Measurements from ENCODE around the gene REM2.

Gene REM2, protein sequence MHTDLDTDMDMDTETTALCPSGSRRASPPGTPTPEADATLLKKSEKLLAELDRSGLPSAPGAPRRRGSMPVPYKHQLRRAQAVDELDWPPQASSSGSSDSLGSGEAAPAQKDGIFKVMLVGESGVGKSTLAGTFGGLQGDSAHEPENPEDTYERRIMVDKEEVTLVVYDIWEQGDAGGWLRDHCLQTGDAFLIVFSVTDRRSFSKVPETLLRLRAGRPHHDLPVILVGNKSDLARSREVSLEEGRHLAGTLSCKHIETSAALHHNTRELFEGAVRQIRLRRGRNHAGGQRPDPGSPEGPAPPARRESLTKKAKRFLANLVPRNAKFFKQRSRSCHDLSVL

DNA sequence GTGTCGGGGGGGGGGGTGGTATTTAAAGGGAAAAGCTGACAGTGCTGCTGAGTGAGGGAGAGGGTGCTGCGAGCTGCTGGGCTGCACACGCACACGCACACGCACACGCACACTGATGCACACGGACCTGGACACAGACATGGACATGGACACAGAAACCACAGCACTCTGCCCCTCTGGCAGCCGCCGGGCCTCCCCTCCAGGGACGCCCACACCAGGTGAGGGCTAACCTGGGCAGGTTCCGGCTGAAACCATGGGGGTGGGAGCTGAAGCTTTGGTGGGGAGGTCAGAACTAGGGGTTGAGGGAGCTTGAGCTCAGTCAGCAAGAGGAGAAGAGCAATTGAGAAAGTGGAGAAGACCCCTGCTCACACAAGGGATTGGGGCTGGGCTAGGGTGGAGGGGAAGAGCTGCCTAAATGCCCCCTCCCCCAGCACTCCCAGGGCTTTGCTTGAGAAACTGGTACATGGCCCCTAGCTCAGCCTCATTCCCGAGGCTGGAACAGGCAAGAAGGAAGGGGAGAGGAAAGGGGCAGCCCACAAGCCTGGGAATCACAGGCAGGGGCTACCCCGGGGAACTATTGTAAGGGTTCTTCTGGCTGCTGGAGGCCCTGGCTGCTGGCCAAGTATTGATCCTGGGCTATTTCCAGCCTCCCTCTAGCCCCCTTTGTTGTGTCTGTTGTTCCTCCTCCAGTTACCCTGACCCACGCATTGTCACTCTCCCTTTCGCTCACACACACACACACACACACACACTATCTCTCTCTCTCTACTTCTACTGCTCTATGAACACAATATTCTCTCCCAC is at the start of gene REM2:
Gene REM2, plus strand, starts transcription at position 50 of the 804 bp plus-strand sequence. Its CDS starts 66 bp downstream, at position 116.
- DNase-seq (ENCODE audit: extremely low read depth, low read depth): no peak
- TF ChIP-seq, protein P1, sequence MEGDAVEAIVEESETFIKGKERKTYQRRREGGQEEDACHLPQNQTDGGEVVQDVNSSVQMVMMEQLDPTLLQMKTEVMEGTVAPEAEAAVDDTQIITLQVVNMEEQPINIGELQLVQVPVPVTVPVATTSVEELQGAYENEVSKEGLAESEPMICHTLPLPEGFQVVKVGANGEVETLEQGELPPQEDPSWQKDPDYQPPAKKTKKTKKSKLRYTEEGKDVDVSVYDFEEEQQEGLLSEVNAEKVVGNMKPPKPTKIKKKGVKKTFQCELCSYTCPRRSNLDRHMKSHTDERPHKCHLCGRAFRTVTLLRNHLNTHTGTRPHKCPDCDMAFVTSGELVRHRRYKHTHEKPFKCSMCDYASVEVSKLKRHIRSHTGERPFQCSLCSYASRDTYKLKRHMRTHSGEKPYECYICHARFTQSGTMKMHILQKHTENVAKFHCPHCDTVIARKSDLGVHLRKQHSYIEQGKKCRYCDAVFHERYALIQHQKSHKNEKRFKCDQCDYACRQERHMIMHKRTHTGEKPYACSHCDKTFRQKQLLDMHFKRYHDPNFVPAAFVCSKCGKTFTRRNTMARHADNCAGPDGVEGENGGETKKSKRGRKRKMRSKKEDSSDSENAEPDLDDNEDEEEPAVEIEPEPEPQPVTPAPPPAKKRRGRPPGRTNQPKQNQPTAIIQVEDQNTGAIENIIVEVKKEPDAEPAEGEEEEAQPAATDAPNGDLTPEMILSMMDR (IDR thresholded peaks at IDR 0.05; ENCODE audit: low read depth, low read length, missing control alignments): no peak
- H3K4me3 ChIP-seq (replicated peaks; ENCODE audit: low read depth, low read length): no peak within 1 kb of the TSS

GRCh38 chr14:22835505-22835904 is 47.5 kb upstream of the REM2 start:
- DNase-seq (ENCODE audit: extremely low read depth, low read depth): no peak
- TF ChIP-seq, protein P1 (IDR thresholded peaks at IDR 0.05; ENCODE audit: low read depth, low read length, missing control alignments): no peak
- no peak overlapping the region for H3K4me3 ChIP-seq (replicated peaks; ENCODE audit: low read depth, low read length)

GRCh38 chr14:22836301-22837113 is 46.5 kb upstream of the REM2 start, which contains the start of gene MMP14:
Gene MMP14, plus strand, starts transcription at chr14:22836585. Its CDS starts 233 bp downstream, at chr14:22836818.
- TF ChIP-seq, protein P1 (IDR thresholded peaks at IDR 0.05; ENCODE audit: low read depth, low read length, missing control alignments): peak; percentile 61
- no peak for DNase-seq (ENCODE audit: extremely low read depth, low read depth)
- peak within 1 kb of the TSS; percentile 85 for H3K4me3 ChIP-seq (replicated peaks; ENCODE audit: low read depth, low read length)

DNA sequence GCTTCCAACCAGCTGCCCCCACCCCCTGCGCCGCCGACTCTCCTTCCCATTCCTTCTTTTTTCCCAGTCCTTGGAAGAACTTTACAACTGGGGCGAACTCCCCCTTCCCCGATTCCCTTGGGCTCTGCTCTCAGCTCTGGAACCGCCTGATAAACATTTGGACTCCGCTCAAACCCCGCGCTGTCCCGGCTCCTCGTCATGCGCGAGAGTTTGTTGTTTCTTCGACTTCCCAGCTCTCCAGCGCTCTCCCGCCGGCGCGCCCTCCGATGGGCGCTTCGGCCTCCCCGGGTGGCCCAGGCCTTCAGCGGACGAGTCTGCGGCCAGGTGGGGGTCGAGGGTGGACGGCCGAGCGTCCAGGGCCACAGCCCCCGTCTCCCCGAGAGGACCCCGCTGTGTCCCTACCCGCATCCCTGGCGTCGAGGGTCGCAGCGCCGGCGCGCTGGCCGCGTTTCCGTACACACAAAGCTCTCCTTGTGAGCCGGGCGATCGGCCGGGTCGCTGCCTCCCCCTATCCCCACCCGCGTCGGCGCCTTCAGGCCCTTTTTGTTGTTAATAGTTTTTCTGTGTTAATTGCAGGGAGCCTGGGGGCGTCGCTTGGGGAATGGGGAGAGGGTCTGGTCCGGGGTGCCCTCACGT is 45.8 kb upstream of the REM2 start:
- H3K4me3 ChIP-seq (replicated peaks; ENCODE audit: low read depth, low read length): peak overlapping the region; percentile 85
- DNase-seq (ENCODE audit: extremely low read depth, low read depth): no peak

DNA sequence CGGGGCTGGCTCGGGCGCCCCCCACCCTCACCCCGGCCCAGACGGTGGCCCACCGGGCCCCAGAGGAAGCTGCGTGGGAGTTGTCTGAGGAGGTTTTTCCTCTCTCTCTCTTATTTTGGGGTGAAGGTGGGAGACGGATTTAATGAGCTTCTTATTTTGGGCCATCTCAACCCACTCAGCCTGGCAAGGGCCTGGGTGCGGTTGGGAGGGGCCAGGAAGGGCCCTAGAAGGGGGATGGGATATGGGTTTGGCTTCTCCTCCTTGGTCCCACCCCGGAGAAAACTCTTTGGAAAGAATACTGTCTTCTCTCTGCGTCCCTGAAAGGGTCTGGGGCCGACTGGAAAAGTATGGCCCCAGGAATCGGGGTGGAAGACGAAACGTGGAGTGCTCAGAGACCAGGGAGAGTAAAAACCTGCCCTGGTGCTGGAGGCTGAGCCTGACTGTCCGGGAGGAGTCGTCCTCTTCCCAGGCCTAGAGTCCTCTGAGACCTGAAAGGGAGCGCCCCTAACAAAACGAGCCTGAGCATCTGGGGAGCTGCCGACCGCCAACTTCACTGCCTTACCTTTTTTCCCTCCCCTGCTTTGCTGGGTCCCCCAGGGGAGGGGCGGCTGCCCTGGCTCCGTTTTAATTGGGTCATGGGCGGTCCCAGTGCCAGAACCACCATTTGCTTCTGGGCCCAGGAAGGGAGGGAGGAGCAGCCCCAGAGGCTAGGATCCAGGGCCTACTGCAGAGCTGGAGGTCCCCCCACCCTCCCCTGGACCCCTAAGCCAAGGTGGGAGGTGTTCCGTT is 45.1 kb upstream of the REM2 start:
- peak overlapping the region; percentile 85 for H3K4me3 ChIP-seq (replicated peaks; ENCODE audit: low read depth, low read length)
- TF ChIP-seq, protein P1 (IDR thresholded peaks at IDR 0.05; ENCODE audit: low read depth, low read length, missing control alignments): no peak
- DNase-seq (ENCODE audit: extremely low read depth, low read depth): no peak

More for the DNA sequence above, 45.8 kb upstream of the REM2 start:
- TF ChIP-seq, protein P1 (IDR thresholded peaks at IDR 0.05; ENCODE audit: low read depth, low read length, missing control alignments): no peak
